GM18870 (cell line): ENCODE results near the gene SLC7A5.
"Not testable (repeated sequence)": the region's sequence is repeated elsewhere in the genome, so short reads cannot be mapped to it uniquely, and the experiment has no call there.

Source experiments
- ATAC-seq: cut with Tn5 transposase; IDR thresholded peaks from one replicate; pipeline ENCODE4 v1.9.1; 2021; ENCODE audit warnings: moderate library complexity; ENCODE audit not compliant: unreplicated experiment

Gene SLC7A5

DNA sequence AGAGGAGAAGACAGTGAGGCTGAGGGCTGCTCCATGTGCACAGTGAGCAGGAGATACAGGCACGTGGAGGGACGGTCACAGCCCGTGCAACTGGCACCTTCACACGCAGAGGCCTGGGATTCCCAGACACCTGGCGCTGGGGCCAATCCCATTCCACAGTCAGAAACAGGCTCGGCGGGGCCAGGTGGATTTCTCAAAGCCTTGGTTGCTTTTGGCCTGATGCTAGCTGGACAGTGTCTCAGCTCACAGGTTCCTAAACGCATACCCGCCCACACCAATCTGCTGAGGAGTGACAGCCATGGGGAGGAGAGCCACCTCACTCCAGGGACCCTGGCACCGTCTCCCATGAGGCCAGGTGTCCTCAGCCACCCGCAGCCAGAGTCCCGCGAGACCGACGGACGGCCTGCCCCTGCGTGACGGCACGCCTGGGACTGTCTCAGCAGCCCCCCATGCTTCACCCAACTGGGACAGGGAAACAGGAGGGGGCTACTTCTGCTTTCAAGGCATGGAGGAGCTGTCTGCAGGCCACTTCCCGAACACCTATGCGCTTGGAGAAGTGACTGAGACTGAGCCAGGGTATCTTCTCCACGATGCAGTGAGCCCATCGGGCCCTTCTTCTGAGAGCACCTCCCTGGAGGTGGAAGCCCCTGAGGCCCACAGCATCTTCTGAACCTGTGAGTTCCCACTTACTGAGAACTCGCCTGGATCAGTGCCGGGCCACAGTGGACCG, 6.5 kb downstream of the SLC7A5 start:
- ATAC-seq = not testable (repeated sequence)

DNA sequence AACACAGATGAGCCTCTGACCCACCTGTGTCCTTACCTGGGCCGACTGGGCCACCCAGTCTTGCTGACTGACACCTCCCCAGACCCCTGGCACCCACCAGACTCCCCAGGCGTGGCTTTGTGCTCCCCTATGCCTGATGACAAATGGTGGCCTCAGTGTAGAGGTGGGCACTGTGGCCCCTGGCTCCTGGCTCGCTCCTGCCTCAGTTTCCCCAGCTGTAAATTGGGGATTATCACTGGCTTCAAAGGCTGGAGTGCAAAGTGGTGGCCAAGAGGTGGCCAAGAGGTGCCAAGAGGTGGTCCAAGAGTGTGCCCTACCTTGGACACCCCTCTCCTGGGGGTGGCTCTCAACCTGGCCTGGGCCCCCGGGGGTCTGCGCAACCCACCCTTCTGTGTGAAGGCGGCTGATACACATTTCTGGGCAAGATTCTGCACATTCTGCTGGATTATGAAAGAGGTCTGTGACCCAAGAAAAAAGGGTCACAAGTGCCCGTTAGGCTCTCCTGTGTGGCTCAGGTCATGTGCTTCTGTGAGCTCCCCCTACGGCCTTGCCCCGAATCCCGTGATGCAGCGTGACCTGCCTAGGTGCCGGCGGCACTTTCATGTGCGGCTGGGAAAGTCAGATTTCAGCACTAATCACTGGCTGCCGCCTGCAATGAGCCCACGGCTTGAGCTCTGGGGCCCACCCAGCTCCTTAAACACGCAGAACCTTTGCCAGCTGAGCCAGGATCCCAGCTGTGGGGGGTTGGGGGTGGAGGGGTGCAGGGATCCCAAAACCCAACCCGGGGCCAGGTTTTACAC, 7.8 kb downstream of the SLC7A5 start:
- ATAC-seq = not testable (repeated sequence)

DNA sequence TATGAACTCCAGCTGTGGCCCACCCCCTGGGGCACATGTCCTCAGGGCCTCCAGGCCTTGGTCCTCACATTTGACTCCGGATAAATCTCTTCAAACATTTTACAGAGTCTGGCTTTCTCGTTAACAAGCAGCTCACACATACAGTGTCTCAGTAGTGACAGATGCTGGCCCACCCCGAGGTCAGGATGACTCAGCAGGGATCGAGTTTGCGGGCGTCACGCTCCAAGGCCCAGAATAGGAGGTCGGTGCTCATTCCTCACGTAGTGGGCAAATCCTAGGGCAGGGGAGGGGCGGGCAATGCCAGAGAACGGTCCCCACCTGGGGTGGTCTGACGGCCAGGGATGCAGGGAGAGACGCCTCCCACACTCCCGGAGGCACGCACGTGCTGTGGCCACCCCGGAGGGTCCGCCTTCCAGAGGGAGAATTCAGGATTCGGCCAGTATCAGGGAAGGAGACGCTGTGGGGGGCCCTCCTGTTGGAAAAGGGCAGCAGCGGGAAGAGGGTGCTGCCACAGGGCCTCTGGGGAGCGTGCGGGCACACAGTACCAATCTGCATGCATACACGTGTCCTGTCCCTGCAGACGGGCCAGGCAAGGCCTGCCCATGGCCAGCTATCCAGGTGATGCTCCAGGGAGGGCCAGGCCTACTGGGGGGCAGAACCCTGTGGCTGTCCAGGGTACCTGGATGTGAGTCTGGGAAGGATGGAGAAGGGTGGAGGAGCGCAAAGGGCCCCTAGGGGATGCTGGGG, 8.6 kb downstream of the SLC7A5 start:
- no peak for ATAC-seq

DNA sequence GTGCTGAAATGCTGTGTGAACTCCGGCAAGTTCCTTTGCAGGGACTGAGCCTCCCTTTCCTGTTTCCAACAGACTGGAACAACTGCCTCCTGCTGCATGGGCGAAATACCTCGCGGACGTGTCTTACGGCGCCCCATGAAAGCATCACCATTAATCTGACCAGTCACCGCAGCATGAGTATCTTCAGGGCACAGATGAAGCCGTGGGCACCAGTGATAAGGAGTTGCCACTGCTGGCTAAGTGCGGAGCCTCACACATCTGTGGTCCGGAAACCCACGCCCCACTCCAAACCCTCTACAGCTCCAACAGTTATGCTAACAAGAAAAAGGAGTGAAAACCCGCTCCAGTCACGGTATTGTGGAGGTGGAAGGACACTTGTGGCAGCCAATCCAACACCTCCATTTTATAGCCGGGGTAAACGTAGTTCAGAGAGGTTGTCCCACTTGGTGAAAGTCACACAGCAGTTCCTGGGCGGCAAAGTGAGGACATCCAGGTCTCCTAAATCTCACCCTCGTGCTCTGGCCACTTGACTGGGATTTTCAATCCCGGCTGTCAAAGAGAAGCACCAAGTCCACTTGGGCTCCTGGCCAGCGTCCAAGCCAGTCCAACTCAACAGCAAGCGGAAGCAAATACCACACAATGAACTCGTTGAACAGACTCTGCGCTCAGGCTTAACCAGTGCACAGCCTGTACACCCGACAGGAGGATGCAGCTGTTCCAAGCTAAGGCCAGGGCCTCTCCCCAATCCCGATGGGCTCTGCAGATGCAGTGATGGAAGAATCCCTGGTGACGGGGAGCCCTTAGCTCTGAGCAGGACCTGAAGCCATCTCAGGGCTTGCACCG, 10.9 kb downstream of the SLC7A5 start:
- not testable (repeated sequence) for ATAC-seq

DNA sequence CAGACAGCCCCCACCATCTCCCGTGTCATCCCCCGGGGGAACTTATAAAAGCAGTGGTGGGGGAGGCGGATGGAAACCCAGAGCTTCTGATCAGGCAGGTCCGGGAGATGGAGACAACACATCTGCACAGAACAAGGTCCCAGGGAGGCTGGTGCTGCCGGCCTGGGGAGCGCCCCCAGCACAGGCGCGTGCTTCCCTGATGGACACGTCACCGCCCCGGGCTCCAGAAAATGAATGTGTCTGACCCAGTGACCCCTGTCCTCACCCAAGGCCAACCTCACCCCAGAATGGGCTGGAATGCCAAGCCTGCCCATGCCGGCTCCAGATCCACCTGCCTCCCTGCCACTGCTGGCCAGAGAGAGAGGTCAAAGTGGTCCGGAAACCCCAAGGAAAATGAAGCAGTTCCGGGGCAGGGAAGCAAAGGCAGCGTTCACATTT, 12.5 kb downstream of the SLC7A5 start:
- ATAC-seq = no peak

DNA sequence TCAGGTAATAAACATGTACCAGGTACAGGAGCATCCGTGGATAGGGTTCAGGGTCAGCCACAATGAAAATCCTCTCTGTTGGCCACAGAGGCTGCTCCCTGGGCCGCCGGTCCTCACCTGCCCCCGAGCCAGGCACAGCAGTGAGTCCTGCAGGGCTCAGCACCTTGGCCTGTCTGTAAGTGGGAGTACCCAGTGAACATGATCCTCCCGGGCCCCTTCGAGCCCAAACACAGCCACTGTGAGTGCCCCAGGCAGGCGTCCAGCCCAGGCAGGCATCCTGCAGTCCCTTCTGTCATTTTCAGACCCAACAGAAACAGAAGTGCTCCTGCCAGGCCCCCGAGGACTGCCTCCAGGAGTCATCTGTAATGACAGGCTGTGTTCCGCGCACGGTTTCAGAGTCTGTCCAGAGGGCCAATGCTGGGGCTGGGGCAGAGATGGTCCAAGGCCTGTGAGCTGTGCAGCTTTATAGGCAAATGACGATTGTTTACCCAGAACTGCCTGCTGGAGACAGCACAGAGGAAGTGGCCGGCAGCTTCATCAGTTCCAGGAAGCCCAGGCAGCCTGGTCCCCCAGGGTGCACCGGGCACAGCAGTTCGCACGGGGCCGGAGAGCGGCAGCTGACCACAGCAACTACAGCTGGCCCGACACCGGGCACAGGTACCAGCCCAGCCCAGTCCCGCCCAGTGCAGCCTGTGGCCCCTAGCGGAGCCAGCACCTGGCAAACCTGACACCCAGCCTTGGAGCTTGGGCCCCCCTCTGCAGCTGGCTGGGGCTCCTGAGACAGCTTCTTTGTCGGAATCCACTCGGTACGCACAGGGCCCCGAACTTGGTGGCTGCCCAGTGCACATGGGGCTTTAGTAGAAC, 13.2 kb downstream of the SLC7A5 start:
- ATAC-seq = no peak

DNA sequence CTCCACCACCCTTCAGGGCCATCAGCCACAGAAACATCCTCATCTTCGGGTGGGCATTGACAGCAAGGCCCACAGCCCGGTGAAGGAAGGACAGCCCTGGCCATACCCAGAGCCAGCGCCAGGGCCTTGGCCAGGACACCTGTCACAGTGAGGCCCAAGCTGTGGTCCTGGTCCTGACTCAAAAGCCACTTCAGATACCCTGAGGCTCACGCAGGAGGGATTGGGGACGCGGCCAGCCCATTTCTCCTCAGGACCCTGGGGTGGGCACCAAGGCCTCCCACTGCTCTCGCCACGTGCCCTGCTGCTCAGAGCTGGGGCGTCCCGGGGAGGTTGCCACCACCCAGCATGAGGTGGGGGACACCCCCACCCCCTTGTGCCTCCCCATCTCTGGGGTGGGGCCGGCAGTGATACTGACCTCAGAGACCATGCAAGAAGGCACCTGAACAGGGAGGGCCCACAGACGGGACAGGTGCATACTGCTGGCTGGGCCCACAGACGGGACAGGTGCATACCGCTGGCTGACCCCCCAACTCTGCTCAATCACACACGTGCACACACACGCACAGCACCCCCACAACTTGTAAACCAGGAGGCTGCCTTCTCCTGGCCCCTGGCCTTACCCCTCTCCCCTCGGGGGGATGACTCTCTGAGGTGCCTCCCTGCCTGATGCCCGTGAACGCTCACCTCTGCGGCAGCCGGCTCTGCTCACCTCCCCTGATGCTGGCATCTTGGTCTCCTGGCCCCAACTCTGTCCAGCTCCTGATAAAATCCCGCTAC, 14.2 kb downstream of the SLC7A5 start:
- ATAC-seq = no peak

DNA sequence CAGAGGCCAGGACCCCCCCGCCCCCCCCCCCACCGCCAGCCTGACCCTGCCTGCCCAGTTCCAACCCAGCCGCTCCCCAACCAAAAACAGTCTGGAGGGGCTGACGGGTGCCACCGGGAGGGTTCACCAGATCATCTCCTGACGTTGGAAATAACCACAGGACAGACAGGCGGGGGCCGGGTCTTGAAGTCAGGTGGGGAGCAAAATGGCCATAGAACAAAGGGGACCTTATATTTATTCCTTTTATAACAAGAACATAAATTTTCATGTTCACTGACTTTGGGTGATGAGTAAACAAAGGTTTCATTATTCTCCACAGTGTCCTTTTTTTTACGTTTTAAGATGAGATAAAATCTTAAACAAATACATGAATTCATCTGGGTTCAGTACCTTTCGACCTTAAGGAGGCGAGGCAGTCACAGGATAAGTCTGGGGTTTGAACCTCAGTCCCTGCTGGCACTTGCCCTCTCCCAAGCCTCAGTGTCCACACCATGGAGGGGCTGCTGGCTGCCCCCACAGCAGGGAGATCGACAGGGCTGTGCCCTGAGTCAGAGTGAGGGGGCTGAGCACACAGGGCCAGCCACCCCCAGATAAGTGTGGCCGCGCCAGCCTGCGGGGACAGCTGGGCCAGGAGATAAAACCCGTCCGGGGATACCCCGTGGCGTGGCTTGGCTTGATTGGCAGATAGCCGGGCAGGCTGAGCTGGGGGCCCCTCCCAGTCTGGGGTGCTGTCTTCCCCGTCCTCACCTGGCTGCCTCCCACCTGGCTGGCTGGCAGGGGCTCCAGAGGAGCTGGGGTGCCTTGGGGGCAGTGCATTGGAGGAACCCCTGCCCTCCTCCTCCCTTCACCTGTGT, 15.0 kb downstream of the SLC7A5 start:
- ATAC-seq = no peak

DNA sequence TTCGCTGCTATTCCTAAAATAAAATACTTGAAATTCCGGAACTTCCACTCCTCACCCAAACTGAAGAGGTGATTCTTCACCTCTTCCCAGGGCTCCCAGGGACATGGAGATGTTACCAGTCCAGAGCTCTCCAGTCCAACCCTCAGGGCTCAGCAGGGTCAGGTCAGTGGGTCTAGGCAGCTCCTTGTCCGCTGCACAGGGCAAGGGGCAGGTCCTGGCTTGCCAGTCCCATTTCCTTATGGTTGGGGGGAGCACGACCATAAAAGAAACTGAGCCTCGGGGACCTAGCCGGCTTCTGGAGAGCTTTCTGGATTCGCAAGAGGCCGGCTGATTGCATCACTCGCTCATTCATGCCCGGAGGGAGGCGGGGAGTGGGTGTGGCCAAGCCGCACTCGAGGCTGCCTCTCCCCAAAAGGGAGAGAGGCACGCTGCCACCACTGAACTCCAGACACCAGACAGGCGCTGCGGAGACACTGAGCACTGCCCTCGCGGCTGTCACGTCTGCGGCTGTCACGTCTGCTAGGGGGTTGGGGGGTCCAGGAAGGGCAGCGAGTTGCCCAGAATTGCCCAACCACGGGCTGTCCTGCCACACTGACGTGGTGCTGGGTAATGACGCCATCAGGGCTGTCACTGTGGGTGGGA, 15.8 kb downstream of the SLC7A5 start:
- peak; percentile 59 for ATAC-seq

DNA sequence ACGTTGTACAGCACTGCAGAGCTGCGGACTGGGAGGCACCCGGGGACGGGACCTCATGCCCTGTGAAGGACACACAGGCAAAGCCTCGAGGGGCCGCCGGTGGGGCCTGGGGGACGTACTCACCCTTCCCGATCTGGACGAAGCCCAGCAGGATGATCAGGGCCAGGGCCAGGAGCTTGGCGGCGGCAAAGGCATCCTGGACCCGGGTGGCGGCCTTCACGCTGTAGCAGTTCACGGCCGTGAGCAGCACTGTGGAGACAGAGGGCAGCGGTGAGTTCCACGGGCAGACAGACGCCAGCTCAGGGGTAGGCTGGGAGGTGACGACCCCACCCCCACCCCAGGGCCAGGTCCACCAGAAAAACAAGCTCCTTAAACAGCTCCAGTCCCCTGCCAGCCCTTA, 17.7 kb downstream of the SLC7A5 start:
- no peak for ATAC-seq

DNA sequence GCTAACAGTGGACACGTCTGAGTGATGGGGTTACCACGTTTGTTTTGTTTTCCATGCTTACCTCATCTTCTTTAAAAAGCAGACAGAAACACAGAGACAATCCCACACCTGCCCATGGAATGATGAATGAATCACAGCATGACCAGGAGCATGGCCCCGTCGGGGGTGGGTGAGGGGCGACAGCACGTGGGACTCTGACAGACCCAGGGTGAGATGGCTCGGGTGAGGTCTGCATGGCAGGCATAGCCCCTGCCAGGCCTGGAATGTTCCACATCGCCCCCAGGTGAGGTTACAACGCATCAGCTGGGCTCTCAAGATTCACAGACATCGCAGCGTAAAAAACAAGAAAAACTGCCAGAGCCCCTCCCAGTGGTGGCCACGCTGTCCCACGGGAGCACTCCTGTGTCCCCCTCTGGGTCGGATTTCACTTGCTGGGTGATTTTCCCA, 18.1 kb downstream of the SLC7A5 start:
- no peak for ATAC-seq

DNA sequence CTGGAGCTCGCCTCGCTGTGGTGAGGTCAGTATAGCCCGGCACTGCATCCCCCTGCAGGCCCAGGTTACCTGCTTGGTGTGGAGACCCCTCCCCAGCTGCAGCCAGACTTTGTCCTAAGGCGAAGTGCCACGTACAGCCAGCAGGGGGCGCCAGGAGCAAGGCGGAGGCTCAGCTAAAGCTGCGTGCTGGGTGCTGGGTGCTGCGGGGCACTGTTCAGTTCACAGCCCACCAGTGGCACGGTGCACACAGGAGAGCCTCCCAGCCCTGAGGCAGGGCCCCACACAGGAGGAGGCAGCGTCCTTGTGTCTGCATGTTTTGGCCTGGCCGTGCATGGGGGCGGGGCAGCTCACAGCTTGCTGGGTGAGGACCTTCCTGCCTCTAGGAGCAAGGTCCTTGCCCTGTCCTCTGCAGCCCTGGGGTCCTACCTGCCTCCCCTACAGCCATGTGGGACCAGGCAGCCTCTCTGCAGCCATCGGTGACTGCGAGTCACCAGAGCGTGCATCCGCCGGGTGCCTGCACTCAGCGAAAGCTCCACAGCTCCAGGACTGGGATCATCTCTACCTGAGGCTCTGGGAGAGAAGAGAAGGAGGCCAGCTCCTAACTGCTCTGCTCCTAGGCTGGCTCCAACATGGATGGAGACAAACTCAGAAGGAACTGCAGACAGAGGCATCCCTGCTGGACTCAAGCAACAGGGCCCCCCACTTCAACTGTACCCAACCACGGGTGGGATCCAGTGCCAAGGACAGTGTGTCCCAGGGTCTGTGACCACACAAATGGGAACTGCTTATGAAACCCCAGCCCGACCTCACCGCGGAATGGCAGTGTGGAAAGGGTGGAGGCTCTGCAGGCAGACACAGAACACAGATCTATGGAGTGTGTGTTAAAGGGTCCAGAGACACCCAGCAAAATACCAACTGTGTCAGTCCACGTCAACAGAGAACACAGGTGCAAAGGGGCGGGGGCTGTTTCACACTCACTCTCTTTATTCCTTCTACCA, 19.0 kb downstream of the SLC7A5 start:
- no peak for ATAC-seq

DNA sequence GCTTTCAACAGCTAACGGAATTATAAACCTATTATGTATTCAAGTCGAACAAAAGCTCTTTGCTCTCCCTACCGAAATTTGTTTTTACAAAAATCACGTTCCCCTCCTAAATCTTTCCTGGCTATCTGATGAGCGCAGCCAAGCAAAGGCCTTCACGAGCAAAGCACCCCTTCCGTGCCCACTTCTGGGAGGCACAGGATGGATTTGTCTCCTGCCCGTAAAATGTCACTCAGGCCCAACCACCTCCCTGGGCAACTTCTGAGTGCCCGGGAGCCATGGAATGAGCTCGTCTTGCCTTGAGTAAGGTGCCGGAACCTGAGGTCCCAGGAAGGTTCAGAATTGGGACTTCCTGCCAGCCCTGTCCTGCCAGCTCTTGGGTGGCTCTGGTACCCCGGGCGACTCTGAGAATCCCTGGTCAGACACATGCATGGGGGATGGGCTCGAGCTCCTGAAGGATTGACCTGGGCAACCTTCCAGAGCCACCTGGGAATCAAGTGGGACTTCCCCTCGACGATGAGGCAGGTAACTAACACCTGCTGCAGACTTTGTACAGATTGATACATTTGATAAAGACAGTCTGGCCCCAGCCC, 19.8 kb downstream of the SLC7A5 start:
- no peak for ATAC-seq

DNA sequence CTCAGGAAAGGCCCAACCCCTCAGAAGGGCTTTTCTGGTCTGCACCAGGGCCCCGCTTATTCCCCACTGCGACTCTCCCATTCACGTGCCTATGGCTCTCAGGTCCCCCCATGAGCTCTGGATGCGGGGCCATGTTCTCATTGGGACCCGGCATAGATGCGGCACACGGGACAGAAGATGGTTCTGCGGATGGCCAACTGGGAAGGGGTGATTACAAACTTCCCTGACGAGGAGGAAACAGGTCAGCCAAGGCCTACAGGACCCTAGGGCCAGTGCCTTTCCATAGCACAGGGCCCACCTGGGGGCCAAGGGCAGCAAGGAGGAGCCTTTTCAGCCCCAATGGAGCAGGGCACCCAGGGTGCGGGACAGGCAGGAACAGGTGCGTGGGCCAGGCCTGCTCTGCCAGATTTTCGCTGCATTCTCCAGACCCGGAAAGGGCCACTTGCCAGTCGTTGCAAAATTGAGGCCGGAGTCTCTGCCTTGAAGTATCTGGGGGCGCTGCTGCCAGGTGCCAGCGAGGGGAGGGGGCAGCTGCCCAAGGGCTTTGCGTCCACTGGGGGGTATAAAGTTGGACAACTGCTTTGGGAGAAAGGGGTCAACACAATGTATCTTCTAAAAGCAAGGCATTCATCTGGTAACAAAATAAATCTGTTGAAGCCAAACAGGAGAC, 20.5 kb downstream of the SLC7A5 start:
- no peak for ATAC-seq
